Measurements from ENCODE around the gene CCNA1. TPM values are rescaled to one million over a fixed set of nuclear protein-coding genes. Genes with fewer than 3 reads are reported as not detected.

Gene CCNA1
- total RNA-seq, 2 donors from 2014 or later: not detected

DNA sequence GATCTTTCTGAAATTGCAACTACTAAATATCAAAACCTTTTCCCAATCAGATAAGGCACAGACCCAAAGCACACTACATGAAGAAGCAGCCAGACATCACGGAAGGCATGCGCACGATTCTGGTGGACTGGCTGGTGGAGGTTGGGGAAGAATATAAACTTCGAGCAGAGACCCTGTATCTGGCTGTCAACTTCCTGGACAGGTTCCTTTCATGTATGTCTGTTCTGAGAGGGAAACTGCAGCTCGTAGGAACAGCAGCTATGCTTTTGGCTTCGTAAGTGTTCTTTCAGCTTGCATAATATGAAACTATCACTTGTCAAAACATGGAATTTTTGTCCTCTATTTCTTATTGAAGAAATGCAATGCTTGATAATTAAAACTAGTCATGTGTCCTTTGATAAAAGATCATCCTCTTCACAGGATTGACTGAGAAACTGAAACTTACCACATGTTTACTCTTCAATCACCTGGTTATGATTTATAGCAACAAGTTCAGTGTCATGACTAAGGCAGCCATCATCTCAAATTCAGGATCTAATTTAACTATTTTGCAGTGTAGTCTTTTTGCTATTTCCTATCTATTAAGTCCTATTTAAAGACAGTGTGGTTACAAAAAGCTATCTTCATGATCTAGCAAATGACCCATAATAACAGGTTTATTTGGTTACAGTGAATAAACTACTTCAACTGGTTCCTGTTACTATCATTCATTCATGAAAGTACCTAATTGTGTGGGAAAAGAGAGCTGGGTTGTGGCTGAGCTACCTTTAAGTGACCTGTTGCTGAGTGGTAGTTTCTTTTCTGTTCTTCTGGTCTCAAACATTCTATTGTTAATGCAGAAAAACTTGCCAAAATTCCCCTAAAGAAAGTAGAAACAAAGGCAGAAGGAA, 6.5 kb downstream of the CCNA1 start:
- intact Hi-C loops (cut with DNase I): no loop called here
- H3K9me3 ChIP-seq: no peaks in the 10 kb centered on the region

DNA sequence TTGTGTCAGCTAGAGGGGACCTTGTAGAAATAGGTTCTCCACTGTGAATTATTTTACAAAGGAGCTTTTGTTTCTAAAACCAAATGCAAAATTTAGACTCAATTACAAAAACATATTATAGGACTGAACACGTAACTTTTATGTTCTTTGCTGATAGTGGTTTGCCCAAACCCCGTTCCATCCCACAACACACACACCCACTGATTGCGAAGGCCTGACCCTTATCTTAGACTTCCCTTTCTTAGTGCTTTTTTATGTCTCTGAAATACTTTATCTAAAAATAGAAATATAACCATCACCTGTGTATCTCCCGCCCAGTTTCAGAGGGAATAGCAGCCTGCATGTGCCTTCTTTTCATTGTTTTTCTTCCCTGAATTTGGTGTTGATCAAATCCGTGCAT, 13.0 kb downstream of the CCNA1 start:
- intact Hi-C loops (cut with DNase I): loop anchor here (10.0 kb wide), 1 partner anchor 280 kb away; no protein-coding TSS in a partner anchor
- no peaks in the 10 kb centered on the region for H3K27me3 ChIP-seq
- no peaks in the 10 kb centered on the region for H3K36me3 ChIP-seq
- H3K9ac ChIP-seq (ENCODE audit: low read depth in 2 of 2, low read length in 2 of 2): no peak overlapping the region
- no peak overlapping the region for H3K4me3 ChIP-seq
- no peaks in the 10 kb centered on the region for H3K9me3 ChIP-seq
- no peaks in the 10 kb centered on the region for H3K4me1 ChIP-seq
- H3K27ac ChIP-seq: no peak overlapping the region
- TF ChIP-seq, protein P1, sequence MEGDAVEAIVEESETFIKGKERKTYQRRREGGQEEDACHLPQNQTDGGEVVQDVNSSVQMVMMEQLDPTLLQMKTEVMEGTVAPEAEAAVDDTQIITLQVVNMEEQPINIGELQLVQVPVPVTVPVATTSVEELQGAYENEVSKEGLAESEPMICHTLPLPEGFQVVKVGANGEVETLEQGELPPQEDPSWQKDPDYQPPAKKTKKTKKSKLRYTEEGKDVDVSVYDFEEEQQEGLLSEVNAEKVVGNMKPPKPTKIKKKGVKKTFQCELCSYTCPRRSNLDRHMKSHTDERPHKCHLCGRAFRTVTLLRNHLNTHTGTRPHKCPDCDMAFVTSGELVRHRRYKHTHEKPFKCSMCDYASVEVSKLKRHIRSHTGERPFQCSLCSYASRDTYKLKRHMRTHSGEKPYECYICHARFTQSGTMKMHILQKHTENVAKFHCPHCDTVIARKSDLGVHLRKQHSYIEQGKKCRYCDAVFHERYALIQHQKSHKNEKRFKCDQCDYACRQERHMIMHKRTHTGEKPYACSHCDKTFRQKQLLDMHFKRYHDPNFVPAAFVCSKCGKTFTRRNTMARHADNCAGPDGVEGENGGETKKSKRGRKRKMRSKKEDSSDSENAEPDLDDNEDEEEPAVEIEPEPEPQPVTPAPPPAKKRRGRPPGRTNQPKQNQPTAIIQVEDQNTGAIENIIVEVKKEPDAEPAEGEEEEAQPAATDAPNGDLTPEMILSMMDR (IDR thresholded peaks at IDR 0.05): no peak
- DNase-seq: no peak

More for the DNA sequence above, 6.5 kb downstream of the CCNA1 start:
- no peak overlapping the region for H3K9ac ChIP-seq (ENCODE audit: low read depth in 2 of 2, low read length in 2 of 2)
- H3K27me3 ChIP-seq: no peaks in the 10 kb centered on the region
- no peaks in the 10 kb centered on the region for H3K4me1 ChIP-seq
- TF ChIP-seq, protein P1 (IDR thresholded peaks at IDR 0.05): no peak
- H3K4me3 ChIP-seq: no peak overlapping the region
- no peaks in the 10 kb centered on the region for H3K36me3 ChIP-seq
- no peak for DNase-seq
- H3K27ac ChIP-seq: no peak overlapping the region

DNA sequence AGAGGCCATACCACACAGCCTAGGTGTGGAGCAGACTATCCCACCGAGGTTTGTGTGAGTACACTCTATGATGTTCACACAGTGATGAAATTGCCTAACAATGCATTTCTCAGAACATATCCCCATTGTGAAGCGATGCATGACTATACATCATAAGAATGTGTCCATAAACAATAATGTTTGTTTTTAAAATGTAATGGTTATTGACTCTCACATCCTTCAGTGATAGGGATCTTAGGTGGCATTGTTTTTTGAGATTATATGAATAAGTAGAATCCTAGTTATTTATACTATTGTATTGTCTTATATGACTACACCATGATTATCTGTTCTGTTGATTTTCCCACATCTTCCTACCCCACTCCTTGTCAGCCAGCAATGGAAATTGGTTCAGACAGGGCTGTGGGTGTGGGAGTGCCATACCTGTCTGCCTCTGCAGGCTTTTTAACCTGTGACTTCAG, 13.6 kb downstream of the CCNA1 start:
- Histone ChIP-seq H3K27ac (no peak overlapping the region), H3K4me1 (no peaks in the 10 kb centered on the region), H3K4me3 (no peak overlapping the region), H3K36me3 (no peaks in the 10 kb centered on the region), H3K9me3 (no peaks in the 10 kb centered on the region), H3K27me3 (no peaks in the 10 kb centered on the region), H3K9ac (ENCODE audit: low read depth in 2 of 2, low read length in 2 of 2) (no peak overlapping the region)
- intact Hi-C loops (cut with DNase I): loop anchor here (10.0 kb wide), 1 partner anchor 279 kb away; no protein-coding TSS in a partner anchor
- TF ChIP-seq, protein P1 (IDR thresholded peaks at IDR 0.05): no peak
- DNase-seq: no peak

DNA sequence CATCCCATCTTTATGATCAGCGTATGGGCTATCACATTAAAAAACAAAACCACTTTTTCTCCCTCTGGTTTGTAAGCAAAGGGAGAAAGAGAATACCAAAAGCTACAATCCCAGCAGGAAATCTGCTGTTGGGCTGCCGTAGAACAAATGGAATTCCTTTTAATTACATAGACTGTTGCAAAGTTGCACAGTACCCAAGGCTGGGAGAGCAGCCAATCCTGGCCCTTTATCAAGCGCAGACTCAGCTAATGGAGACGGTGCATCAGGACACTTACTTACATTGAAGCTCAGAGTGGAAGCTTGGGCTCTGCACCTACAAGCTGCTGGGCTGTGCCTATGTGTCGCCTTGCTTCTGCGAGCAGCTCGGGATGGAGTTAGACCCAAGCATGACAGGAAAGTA, 15.2 kb downstream of the CCNA1 start:
- Histone ChIP-seq H3K9ac (ENCODE audit: low read depth in 2 of 2, low read length in 2 of 2) (no peak overlapping the region), H3K9me3 (no peaks in the 10 kb centered on the region), H3K36me3 (no peaks in the 10 kb centered on the region), H3K27ac (no peak overlapping the region), H3K4me3 (no peak overlapping the region), H3K4me1 (no peaks in the 10 kb centered on the region), H3K27me3 (no peaks in the 10 kb centered on the region)
- TF ChIP-seq, protein P1 (IDR thresholded peaks at IDR 0.05): no peak
- no peak for DNase-seq
- intact Hi-C loops (cut with DNase I): loop anchor here (10.0 kb wide), 1 partner anchor 277 kb away; no protein-coding TSS in a partner anchor

DNA sequence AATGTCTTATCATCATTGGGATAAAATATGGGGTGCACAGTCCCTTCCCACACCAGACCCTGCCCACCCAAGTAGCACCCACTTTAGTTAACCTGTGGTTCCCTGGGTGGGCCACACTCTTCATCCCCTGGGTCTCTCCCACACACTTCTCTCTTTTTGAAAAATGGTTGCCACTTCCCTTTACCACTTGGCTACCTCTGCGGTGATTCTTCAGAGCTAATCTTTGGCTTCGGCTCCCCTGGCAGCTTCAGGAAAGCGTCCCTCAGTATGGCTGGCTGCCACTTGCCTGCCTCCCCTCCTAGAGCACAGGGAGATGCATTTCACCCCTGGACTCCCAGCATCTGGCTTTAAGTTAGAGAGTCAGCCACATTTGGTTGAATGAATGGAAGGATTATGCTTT, 18.2 kb downstream of the CCNA1 start:
- Histone ChIP-seq H3K4me3 (no peak overlapping the region), H3K9ac (ENCODE audit: low read depth in 2 of 2, low read length in 2 of 2) (no peak overlapping the region), H3K4me1 (no peaks in the 10 kb centered on the region), H3K27ac (no peak overlapping the region), H3K36me3 (no peaks in the 10 kb centered on the region), H3K9me3 (no peaks in the 10 kb centered on the region), H3K27me3 (no peaks in the 10 kb centered on the region)
- TF ChIP-seq, protein P1 (IDR thresholded peaks at IDR 0.05): no peak
- intact Hi-C loops (cut with DNase I): no loop called here
- no peak for DNase-seq
